Measurements from ENCODE around the gene C5orf58.

The C5orf58 gene

DNA sequence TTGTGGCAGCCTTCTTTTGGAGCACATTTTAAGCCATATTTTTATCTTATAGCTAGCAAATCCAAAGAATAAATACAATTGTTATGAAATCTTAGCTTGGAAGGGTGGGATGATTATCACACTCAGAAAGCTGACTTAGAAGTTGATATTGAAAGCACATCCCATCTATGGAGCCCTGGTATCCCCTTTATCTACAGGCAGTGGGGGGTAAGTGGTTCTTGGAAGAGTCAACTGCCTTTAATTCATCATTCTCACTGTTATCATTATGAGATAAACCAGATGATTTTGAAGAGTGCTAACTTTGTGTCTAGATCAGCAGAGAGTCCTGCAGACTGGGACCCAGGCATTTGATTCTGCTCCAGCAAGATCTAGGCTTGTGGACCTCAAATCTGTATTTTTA, 61.8 kb downstream of the C5orf58 start:
- no peak overlapping the region for H3K27ac ChIP-seq
- intact Hi-C loops (cut with DNase I; ENCODE audit: low total_unique reads) = no loop called here
- no peaks in the 10 kb centered on the region for H3K9me3 ChIP-seq
- H3K4me1 ChIP-seq = no peaks in the 10 kb centered on the region
- no peak for TF ChIP-seq CTCF (IDR thresholded peaks at IDR 0.05)
- DNase-seq = no peak
- no peaks in the 10 kb centered on the region for H3K36me3 ChIP-seq
- no peak overlapping the region for H3K4me3 ChIP-seq
- H3K27me3 ChIP-seq = no peaks in the 10 kb centered on the region

Data from tibial artery (tissue), 4 donors.